HG03175 (cell line): ENCODE results near the gene MPPE1.
"Not testable (repeated sequence)": the region's sequence is repeated elsewhere in the genome, so short reads cannot be mapped to it uniquely, and the experiment has no call there.

Source experiments
- ATAC-seq: cut with Tn5 transposase; IDR thresholded peaks from one replicate; pipeline ENCODE4 v1.9.1; 2021; ENCODE audit warnings: mild to moderate bottlenecking, moderate library complexity; ENCODE audit not compliant: unreplicated experiment

The MPPE1 gene

DNA sequence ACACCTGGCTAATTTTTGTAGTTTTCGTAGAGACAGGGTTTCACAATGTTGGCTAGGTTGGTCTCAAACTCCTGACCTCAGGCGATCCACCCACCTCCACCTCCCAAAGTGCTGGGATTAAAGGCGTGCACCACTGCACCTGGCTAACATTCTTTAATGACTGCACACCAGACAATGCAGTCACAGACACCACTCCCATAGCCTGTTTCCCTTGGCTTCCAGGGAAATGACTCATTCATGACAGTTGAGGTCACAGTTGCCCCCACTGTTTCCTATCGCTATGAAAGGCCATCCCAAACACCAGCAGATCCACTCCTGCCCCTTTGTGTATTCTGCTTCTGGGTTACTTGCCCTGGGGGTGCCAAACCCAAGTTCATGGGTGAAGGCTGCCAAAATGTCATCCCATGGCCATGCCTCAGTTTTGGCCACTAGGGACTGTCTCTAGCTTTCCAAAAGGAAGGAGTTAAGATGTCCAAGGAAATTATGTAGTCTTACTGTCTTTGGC lies 48.2 kb downstream of the MPPE1 start:
- no peak for ATAC-seq

DNA sequence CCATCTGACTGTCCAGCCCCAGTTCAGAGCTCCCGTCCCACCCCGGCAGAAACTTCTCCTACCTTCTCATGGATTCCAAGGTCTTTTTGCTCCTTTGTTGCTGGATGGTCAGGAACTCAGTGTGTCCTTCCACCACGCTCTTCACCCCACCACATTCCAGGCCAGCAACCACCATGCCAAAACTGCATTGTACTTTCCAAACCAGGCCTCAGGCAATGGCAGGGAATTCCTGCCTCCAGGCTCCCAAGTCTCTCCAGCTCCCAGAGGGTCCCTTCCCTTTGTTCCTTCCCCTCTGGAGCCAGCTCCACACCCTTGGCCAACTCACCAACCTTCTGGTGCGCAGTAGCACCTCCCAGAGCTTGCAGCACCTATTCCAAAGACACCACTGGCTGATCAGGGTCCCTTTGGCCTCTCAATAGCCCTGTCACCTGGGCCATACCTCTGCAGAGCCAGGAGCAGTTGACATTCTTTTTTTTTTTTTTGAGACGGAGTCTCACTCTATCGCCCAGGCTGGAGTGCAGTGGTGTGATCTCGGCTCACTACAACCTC lies 48.8 kb downstream of the MPPE1 start:
- ATAC-seq, result no peak

DNA sequence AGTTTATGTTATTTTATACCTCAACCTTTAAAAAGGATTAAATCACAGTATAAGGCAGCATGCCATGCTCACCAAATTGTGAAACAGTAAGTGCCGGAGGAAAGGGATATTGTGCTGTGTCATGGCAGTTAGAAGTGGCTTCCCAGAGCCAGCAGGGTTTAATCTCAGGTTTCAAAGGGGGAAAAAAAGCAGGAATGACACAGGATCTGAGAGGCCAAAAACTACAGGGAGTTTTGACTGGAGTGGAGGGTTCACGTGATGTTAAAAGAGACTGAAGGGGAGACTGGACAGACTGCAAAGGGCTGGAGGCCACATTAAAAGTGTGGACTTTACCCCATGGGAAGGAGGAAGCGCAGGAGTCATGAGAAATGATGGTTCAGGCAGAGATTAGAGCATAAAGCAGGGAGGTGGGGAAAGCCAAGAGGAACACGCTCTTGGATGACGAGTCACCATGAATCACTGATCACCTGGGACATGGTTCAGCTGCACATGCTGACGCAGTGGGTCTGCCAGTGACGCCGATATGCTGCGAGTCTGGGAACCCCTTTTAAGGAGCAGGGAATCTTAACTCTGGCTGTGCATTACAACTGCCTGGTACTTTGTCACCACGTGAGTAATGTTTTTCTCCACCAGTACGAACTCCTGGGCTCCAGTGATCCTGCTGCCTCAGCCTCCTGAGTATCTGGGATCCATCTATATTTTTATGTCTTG lies 50.8 kb downstream of the MPPE1 start:
- ATAC-seq, result no peak

DNA sequence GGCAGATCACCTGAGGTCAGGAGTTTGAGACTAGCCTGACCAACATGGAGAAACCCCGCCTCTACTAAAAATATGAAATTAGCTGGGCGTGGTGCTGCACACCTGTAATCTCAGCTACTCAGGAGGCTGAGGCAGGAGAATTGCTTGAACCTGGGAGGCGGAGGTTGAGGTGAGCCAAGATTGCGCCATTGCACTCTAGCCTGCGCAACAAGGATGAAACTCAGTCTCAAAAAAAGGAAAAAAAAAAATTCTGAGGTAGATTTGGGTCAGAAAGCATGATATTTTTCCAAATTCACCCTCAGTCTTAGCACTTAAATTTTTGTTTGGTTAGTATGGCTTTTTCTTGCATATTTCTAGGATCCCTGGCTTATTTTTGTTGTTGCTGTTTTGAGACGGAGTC lies 53.6 kb downstream of the MPPE1 start:
- ATAC-seq, result not testable (repeated sequence)

DNA sequence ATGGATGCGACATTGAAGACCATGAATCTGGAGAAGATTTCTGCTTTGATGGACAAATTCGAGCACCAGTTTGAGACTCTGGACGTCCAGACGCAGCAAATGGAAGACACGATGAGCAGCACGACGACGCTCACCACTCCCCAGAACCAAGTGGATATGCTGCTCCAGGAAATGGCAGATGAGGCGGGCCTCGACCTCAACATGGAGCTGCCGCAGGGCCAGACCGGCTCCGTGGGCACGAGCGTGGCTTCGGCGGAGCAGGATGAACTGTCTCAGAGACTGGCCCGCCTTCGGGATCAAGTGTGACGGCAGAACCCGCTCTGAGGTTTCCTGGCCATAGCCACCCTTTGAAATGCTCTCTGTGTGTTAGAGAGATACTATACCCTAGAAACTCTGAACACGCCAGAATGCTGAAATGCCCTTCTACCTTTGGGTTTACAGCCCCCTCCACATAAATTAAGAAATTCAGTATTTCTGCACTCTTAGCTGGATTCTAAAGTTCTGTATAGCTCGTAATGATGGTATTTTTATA lies 56.2 kb downstream of the MPPE1 start:
- ATAC-seq, result no peak

DNA sequence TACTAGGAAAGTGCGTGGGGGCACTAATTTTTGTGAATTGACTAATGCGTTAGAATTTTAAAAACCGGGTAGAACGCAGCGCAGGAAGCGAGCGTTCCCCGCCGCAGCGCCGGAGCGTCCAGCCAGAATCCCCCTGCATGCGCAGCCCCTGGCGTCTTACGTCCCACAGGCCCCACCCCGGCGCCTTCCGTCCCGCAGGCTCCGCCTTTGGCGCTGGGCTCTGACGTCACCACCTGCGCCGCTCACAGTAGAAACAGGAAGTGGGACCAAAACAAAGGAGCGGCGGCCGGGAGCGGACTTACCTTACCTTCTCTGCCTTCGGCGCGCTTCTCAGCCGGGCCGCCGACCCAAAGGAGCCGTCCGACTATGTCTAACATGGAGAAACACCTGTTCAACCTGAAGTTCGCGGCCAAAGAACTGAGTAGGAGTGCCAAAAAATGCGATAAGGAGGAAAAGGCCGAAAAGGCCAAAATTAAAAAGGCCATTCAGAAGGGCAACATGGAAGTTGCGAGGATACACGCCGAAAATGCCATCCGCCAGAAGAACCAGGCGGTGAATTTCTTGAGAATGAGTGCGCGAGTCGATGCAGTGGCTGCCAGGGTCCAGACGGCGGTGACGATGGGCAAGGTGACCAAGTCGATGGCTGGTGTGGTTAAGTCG lies 56.8 kb downstream of the MPPE1 start, which contains the start of gene CHMP1B:
Gene CHMP1B, plus strand, starts transcription at position 268 of the 660 bp plus-strand sequence. Its CDS starts 99 bp downstream, at position 367.
- peak; percentile 94 for ATAC-seq

DNA sequence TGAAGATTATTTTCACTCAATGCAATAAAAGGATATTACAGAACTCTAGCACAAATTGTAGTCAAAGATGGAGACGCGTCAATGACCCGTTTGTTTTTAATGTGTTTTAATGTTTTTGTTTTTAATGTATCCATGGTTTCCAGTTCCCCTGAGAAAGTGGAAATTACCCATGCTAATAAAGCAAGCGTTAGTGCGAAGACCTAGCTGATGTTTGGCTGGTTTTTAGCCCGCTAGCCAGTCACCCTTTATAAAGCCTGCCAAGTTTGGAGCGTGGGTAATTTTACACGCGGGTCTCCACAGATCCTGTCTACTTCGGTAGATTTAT lies 57.3 kb downstream of the MPPE1 start:
- ATAC-seq, result peak; percentile 28

DNA sequence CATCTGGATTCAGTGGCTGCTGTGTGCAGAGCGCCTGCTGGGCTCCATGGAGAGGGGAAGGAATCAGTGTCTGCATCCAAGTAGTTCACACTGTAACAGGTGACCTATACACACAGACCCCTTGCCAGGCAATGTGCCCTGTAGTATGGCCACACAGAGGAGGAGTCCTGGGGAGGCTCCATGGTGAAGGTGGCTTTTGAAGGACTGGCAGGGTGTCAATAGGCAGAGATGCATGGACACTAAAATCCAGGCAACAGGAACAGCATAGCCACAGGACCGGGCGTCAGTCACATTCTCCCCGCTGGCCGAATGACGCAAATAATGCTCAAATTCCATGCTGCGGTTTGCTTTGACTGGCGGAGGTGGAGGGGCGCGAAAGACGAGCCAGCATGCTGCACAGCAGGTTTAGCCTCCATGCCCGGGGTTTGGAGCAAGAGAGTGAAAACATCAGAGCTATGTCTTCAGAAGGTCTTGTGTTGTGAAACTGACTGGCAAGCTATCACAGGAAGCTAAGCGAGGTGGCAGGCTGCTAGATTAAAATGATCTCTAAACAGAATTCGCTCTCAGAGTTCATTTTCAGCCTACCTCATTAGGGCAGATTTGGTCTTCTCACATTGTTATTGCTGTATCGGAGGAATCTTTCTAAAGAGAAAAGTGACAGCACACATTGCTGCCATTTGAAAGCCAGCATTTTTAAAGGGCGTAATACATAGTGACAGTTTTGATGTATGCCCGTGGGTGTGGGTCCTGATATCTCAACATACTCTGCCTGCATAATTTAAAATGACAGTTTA lies 58.1 kb downstream of the MPPE1 start:
- ATAC-seq, result no peak

DNA sequence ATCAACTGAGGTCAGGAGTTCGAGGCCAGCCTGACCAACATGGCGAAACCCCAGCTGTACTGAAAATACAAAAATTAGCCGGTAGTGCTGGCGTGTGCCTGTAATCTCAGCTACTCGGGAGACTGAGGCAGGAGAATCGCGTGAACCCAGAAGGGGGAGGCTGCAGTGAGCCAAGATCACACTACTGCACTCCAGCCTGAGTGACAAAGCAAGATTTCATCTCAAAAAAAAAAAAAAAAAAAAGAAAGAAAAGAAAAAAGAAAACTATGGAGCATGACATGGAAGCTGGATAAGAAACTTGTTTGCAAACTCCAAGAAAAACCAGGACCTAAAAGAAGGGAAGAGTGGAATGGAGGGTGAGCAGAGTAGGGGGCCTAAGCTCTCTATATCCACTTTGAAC lies 58.8 kb downstream of the MPPE1 start:
- no peak for ATAC-seq

DNA sequence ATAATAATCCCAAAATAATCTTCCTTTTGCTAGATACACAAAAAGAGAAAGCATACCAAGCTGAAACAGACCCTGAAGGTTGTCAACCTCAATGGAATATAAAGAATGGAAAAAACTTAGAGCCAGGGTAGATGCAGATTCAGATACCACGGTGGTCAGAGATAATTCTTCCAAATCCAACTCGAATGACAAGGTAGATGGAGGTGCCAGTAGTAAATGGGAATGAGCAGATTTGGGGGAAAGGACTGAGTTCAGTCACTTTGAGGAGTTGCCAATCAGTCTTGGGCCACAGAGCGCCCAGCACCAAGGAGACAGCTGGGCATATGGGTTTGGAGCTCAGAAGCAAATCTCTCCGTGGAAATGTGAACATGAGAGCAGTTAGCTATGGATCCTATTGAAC lies 60.3 kb downstream of the MPPE1 start:
- ATAC-seq, result no peak

DNA sequence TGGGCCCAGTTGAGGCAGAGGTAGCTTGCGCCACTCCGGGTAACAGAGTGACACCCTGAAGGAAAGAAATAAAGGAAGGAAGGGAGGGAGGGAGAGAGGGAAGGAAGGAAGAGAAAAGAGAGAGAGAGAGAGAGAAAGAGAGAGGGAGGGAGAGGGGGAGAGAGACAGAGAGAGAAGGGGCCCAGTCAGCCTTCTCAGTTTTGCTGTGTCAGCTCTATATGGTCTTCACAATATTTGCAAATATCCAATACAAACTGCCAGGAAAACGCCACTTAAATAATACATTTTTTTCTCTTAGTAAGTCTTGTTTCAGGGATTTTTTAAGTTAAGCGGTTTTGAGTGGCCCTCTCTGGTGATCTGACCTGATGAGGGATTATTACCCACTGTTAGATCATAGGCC lies 62.5 kb downstream of the MPPE1 start:
- ATAC-seq, result no peak

DNA sequence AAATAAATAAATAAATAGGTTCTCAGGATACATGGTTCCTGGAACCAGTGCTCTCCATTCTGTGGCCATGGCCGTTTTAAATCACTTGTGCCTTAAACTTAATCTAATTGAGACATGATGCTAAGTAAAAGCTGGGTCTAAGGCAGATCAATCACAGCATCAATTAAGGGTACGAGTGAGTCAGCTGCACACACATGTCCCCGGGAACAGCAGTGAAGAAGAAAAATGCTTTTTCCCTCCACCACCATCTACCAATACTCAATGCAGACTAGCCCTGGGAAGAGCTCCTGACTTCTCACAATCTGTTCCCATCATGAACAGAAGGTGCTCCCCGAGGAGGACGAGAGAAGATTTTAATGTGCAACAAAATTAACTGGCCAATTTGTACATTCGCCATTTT lies 63.7 kb downstream of the MPPE1 start:
- no peak for ATAC-seq

DNA sequence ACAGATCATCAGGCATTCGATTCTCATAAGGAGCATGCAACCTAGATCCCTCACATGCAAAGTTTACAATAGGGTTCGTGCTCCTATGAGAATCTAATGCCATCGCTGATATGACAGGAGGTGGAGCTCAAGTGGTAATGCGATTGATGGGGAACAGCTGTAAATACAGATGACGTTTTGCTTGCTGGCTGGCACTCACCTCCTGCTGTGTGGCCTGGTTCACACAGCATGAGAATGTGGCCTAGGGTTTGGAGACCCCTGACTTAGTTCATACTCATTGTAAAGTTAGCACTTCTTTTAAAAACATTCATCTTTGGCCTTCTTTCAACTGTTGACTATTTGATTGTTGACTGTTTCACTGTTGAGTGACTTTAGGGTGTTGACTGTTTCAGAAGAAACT lies 65.6 kb downstream of the MPPE1 start:
- ATAC-seq, result no peak

DNA sequence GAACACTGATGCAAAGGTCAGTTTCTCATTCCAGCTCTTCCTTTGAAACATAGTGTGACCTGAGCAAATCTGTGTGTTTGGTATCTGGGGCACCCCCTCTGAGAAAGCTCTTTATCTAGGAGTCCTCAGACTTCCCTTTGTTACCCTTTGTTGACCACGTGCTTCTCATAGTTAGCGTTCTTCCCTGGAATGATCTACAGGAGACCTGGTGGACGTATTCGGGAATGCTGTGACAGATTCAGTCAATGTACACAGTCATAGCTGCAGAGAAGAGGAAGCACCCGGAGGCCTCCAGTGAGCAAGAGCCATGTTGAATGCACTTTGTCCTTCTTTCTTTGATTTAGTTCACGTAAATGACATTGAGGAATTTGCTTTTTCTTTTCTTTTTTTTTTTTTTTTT lies 67.6 kb downstream of the MPPE1 start:
- ATAC-seq, result no peak

DNA sequence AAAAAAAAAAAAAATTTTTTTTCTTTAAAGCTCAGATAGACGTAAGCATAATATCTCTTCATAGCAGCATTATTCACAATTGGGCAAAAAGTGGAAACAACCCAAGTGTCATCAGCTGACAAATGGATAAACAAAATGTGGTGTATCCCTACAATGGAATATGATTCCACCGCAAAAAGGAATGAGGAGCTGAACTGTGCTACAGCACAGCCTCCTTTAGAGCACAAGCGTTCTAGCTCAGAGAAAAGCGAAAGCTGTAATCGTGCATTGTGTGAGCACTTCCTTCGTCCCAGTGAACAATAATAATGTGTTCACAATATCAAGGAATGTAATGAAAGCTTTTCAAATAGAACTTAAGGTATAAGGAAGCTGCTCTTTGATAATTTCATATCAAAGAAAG lies 68.6 kb downstream of the MPPE1 start:
- ATAC-seq, result no peak

DNA sequence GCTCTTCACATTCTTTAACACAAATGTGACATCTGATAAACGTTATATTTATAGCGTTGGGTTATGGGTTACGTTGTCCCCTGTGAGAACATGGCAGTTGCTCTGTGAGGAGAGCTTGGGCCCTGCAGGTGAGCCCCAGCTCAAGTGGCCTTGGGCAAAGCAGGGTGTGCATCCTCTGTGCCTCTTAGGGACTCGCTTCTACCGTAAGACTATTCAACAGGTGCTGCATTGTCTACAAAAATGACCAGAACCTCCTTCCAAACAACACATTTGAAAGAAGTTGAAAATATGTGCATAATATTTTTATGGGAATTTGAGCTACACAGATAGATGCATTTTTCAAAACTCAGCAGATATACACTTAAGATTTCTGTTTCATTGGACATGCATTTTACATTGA lies 73.3 kb downstream of the MPPE1 start:
- no peak for ATAC-seq
